CD4-positive, alpha-beta T cell treated with Interleukin-2 at 100 ng/mL for 4 hours (primary cell): ENCODE measurements around the gene EFCAB8.
A peak's percentile ranks its signal among the peaks of the same experiment; 100 is the strongest.

Source experiments
- DNase-seq: peaks from one replicate; pipeline ENCODE4 v3.0.0-alpha.2; 2020; ENCODE audit warnings: low spot score

EFCAB8 gene

GRCh38 chr20:32987044-32987825 is 128.5 kb downstream of the EFCAB8 start:
- no peak for DNase-seq

GRCh38 chr20:32988008-32988407 is 129.3 kb downstream of the EFCAB8 start:
- no peak for DNase-seq

GRCh38 chr20:32989507-32990283 is 131.0 kb downstream of the EFCAB8 start:
- no peak for DNase-seq

- no peak for DNase-seq
Measured at GRCh38 chr20:32990426-32990825, 131.7 kb downstream of the EFCAB8 start.

- DNase-seq: no peak
Measured at GRCh38 chr20:32991383-32991782, 132.7 kb downstream of the EFCAB8 start.

- no peak for DNase-seq
Measured at GRCh38 chr20:32991792-32992641, 133.3 kb downstream of the EFCAB8 start.

GRCh38 chr20:32993496-32994050 is 134.8 kb downstream of the EFCAB8 start:
- no peak for DNase-seq

GRCh38 chr20:32995802-32996201 is 137.1 kb downstream of the EFCAB8 start:
- no peak for DNase-seq

GRCh38 chr20:32997431-32997830 is 138.7 kb downstream of the EFCAB8 start:
- DNase-seq: no peak

- no peak for DNase-seq
Measured at GRCh38 chr20:32999603-33000250, 141.0 kb downstream of the EFCAB8 start.

- DNase-seq: no peak
Measured at GRCh38 chr20:33000802-33001466, 142.2 kb downstream of the EFCAB8 start.

GRCh38 chr20:33002087-33002808 is 143.5 kb downstream of the EFCAB8 start:
- no peak for DNase-seq

GRCh38 chr20:33004141-33004751 is 145.5 kb downstream of the EFCAB8 start, which contains the start of gene SUN5:
Gene SUN5, minus strand, starts transcription at chr20:33004433. Its CDS starts 93 bp downstream, at chr20:33004340.
- DNase-seq: no peak

GRCh38 chr20:33005132-33005566 is 146.4 kb downstream of the EFCAB8 start:
- peak; percentile 41 for DNase-seq

- DNase-seq: no peak
Measured at GRCh38 chr20:33005908-33006775, 147.4 kb downstream of the EFCAB8 start.

- no peak for DNase-seq
Measured at GRCh38 chr20:33006776-33007375, 148.2 kb downstream of the EFCAB8 start.

GRCh38 chr20:33007376-33008335 is 148.9 kb downstream of the EFCAB8 start, which contains the start of gene BPIFB2:
Gene BPIFB2, plus strand, starts transcription at chr20:33007704. Its CDS starts 871 bp downstream, at chr20:33008575.
- DNase-seq: no peak
